Gastrocnemius medialis (tissue), 4 donors: ENCODE results near the gene HRK.

Experiments
- CTCF ChIP-seq, 5 experiments: fragments of 450-650 bp in 3 of 5; fragments of 200-600 bp in 2 of 5; sonication (generic) in 2 of 5; IDR thresholded peaks in 4 of 5; conservative IDR thresholded peaks in 1 of 5; 1 replicate in 4 of 5; 2 replicates in 1 of 5; pipeline ENCODE4 v1.5.1; 2016 to 2019; ENCODE audit warnings: antibody characterized with exemption in 5 of 5, mild to moderate bottlenecking in 3 of 5, moderate library complexity in 3 of 5
- POLR2A ChIP-seq, 2 donors: fragments of 450-650 bp; IDR thresholded peaks; one replicate each; pipeline ENCODE4 v1.6.1; 2017; ENCODE audit warnings: antibody characterized with exemption in 2 of 2, mild to moderate bottlenecking in 2 of 2, moderate library complexity in 2 of 2

- TF ChIP-seq POLR2A (IDR thresholded peaks at IDR 0.05): no peak
- no peak for TF ChIP-seq CTCF (IDR thresholded peaks at IDR 0.05 in 4 of 5, conservative IDR thresholded peaks at IDR 0.05 in 1 of 5)
Observed at GRCh38 chr12:116887244-116887643, 6.0 kb upstream of the HRK start.
